GM23338 (cell line): ENCODE results near the gene GNLY. TPM values are rescaled to one million over a fixed set of nuclear protein-coding genes. Genes with fewer than 3 reads are reported as not detected.
"Not testable (repeated sequence)": the region's sequence is repeated elsewhere in the genome, so short reads cannot be mapped to it uniquely, and the experiment has no call there.

ENCODE experiments used
- ATAC-seq: fragments of 200-7000 bp; cut with Tn5 transposase; 3 replicates; pipeline ENCODE4 v1.9.1; 2020
- DNase-seq: peaks from one replicate; pipeline ENCODE4 v3.0.0-alpha.2; 2015; ENCODE audit warnings: low spot score
- H2AFZ ChIP-seq: fragments of 200-600 bp; sonication (generic); 2 replicates; pipeline ENCODE4 v1.8.0; 2016; ENCODE audit warnings: antibody characterized with exemption, mild to moderate bottlenecking, moderate library complexity
- H3F3A ChIP-seq: fragments of 200-600 bp; sonication (generic); replicated peaks from 2 replicates; pipeline ENCODE4 v1.8.0; 2017; ENCODE audit warnings: antibody characterized with exemption, mixed run types, low read depth
- H3K27ac ChIP-seq: fragments of 200-600 bp; sonication (generic); 2 replicates; pipeline ENCODE4 v1.6.1; 2016; ENCODE audit warnings: low read depth
- H3K27me3 ChIP-seq: fragments of 200-600 bp; sonication (generic); 2 replicates; pipeline ENCODE4 v1.8.0; 2016; ENCODE audit warnings: mild to moderate bottlenecking, mixed run types, moderate library complexity; ENCODE audit not compliant: insufficient read depth
- H3K36me3 ChIP-seq: fragments of 200-600 bp; sonication (generic); 2 replicates; pipeline ENCODE4 v1.8.0; 2016; ENCODE audit warnings: mild to moderate bottlenecking; ENCODE audit not compliant: insufficient read depth
- H3K4me1 ChIP-seq: fragments of 200-600 bp; sonication (generic); 2 replicates; pipeline ENCODE4 v1.8.0; 2016; ENCODE audit warnings: mild to moderate bottlenecking, moderate library complexity; ENCODE audit not compliant: insufficient read depth
- H3K4me2 ChIP-seq: fragments of 200-600 bp; sonication (generic); 2 replicates; pipeline ENCODE4 v1.7.1; 2017; ENCODE audit warnings: mixed run types
- H3K4me3 ChIP-seq: fragments of 200-600 bp; sonication (generic); 2 replicates; pipeline ENCODE4 v1.6.1; 2016; ENCODE audit warnings: mixed run types
- H3K79me2 ChIP-seq: fragments of 200-600 bp; sonication (generic); replicated peaks from 2 replicates; pipeline ENCODE4 v1.8.0; 2017; ENCODE audit warnings: mild to moderate bottlenecking; ENCODE audit not compliant: insufficient read depth
- H3K9me2 ChIP-seq: fragments of 200-600 bp; sonication (generic); 2 replicates; pipeline ENCODE4 v1.8.0; 2017; ENCODE audit not compliant: insufficient read depth
- H4K20me1 ChIP-seq: fragments of 200-600 bp; sonication (generic); replicated peaks from 2 replicates; pipeline ENCODE4 v1.8.0; 2017; ENCODE audit warnings: mild to moderate bottlenecking; ENCODE audit not compliant: insufficient read depth
- H3K27ac Mint-ChIP-seq: 2 replicates; pipeline ENCODE4 v1.8.0; 2020; ENCODE audit warnings: inconsistent platforms, mild to moderate bottlenecking, moderate library complexity, mixed read lengths
- H3K27me3 Mint-ChIP-seq: 3 replicates; pipeline ENCODE4 v1.8.0; 2022; ENCODE audit warnings: low read depth, mild to moderate bottlenecking, moderate library complexity, mixed read lengths, inconsistent platforms; ENCODE audit not compliant: insufficient read depth, poor library complexity
- H3K36me3 Mint-ChIP-seq: 3 replicates; pipeline ENCODE4 v1.8.0; 2021; ENCODE audit warnings: low read depth, mild to moderate bottlenecking, inconsistent platforms, moderate library complexity, mixed read lengths
- H3K4me1 Mint-ChIP-seq: 3 replicates; pipeline ENCODE4 v1.8.0; 2020; ENCODE audit warnings: mild to moderate bottlenecking, inconsistent platforms, mixed read lengths
- H3K4me3 Mint-ChIP-seq: 3 replicates; pipeline ENCODE4 v1.8.0; 2021; ENCODE audit warnings: moderate library complexity, mild to moderate bottlenecking, inconsistent platforms, mixed read lengths
- H3K9me3 Mint-ChIP-seq: 3 replicates; pipeline ENCODE4 v1.8.0; 2020; ENCODE audit warnings: moderate library complexity, mild to moderate bottlenecking, inconsistent platforms, mixed read lengths
- ETS1 ChIP-seq: IDR thresholded peaks from 2 replicates; pipeline ENCODE4 v1.6.1; 2016; ENCODE audit warnings: antibody characterized with exemption
- JUNB ChIP-seq: IDR thresholded peaks from one replicate; pipeline ENCODE4 v1.6.1; 2016; ENCODE audit warnings: antibody characterized with exemption; ENCODE audit not compliant: unreplicated experiment
- REST ChIP-seq: IDR thresholded peaks from one replicate; pipeline ENCODE4 v1.6.1; 2018; ENCODE audit warnings: antibody characterized with exemption; ENCODE audit not compliant: unreplicated experiment
- polyA plus RNA-seq: library from polyadenylated mRNA; unstranded; fragments of >200 nt; fragmentation: Nextera tagmentation; extraction: Ambion mirVana; gene quantifications from 2 replicates; pipeline ENCODE4 v1.2.1, GENCODE V29; 2016
- total RNA-seq: library from RNA; depleted of rRNA; stranded (reverse); fragments of >200 nt; shearing (Covaris generic); gene quantifications from 2 replicates; pipeline ENCODE4 v1.2.3, GENCODE V29; 2014
- TF ChIP-seq, protein P1 (sequence below): fragments of 250-450 bp; sonication (Bioruptor Pico); IDR thresholded peaks from 2 replicates; pipeline ENCODE4 v1.5.0; 2020; ENCODE audit warnings: mild to moderate bottlenecking, moderate library complexity

Gene GNLY
- total and polyA plus RNA-seq, 2 experiments from 2014 or later = not detected

DNA sequence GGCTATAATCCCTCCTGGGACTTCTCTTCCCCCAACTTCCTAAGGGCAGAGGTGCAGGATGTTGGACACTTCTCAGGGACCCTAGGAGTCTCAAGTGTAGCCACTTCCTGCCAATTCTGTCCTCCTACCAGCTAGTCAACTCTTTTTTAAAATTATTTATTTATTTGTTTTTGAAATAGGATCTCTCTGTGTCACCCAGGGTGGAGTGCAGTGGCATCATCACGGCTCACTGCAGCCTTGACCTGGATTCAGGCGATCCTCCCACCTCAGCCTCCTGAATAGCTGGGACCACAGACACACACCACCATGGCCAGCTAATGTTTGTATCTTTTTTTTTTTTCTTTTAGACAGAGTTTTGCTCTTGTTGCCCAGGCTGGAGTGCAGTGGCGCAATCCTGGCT, 37.7 kb upstream of the GNLY start:
- H3K4me1 Mint-ChIP-seq = peaks cover 4% of the 10 kb centered on the region; the same call in 2 of the 3 replicates
- no peak overlapping the region for H3K27ac ChIP-seq
- H3K9me2 ChIP-seq = no peaks in the 10 kb centered on the region
- peaks cover 26% of the 10 kb centered on the region for H3K36me3 Mint-ChIP-seq
- no peaks in the 10 kb centered on the region for H3F3A ChIP-seq
- H3K36me3 ChIP-seq = 0 out of 2 replicates have a peak, but pooled peaks cover 13% of the 10 kb centered on the region
- H3K4me1 ChIP-seq = peaks cover 7% of the 10 kb centered on the region; the same call in 1 of the 2 replicates
- no peaks in the 10 kb centered on the region for H3K79me2 ChIP-seq
- no peak for DNase-seq
- no peak overlapping the region for H3K27ac Mint-ChIP-seq
- no peak overlapping the region for H2AFZ ChIP-seq
- H3K9me3 Mint-ChIP-seq = no peaks in the 10 kb centered on the region
- no peaks in the 10 kb centered on the region for H3K27me3 ChIP-seq
- no peak overlapping the region for H3K4me2 ChIP-seq
- H4K20me1 ChIP-seq = peaks cover 5% of the 10 kb centered on the region; the same call in 1 of the 2 replicates
- no peak overlapping the region for H3K4me3 ChIP-seq
- no peak for ATAC-seq
- TF ChIP-seq REST (no peak), JUNB (no peak), ETS1 (no peak)
- H3K27me3 Mint-ChIP-seq = peaks cover 1% of the 10 kb centered on the region
- H3K4me3 Mint-ChIP-seq = no peak overlapping the region

DNA sequence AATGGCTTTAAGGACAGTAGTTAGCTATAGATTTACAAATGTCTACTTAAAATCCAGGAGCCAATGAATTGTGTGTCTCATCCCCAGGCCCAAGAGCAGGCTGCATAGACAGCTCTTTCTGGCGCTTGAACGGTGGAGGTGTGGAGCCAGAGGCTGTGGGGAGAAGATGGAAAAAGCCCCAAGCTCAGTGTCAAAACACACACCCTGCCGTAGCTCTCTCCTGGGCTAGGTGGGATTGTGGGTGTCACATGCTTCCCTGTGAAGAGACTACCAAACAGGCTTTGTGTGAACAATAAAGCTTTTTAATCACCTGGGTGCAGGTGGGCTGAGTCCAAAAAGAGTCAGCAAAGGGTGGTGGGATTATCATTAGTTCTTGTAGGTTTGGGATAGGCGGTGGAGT, 36.8 kb upstream of the GNLY start:
- not testable (repeated sequence) for ATAC-seq, H4K20me1 ChIP-seq, DNase-seq, H3K4me3 ChIP-seq, H3K27ac Mint-ChIP-seq, H2AFZ ChIP-seq, H3K9me3 Mint-ChIP-seq, H3K27me3 ChIP-seq, H3K4me3 Mint-ChIP-seq, H3K4me2 ChIP-seq, H3K27ac ChIP-seq, H3K27me3 Mint-ChIP-seq, H3K9me2 ChIP-seq, H3K79me2 ChIP-seq, H3K4me1 Mint-ChIP-seq, H3K4me1 ChIP-seq, H3F3A ChIP-seq
- 0 out of 2 replicates have a peak, but pooled peaks cover 11% of the 10 kb centered on the region for H3K36me3 ChIP-seq
- H3K36me3 Mint-ChIP-seq = peaks cover 20% of the 10 kb centered on the region

DNA sequence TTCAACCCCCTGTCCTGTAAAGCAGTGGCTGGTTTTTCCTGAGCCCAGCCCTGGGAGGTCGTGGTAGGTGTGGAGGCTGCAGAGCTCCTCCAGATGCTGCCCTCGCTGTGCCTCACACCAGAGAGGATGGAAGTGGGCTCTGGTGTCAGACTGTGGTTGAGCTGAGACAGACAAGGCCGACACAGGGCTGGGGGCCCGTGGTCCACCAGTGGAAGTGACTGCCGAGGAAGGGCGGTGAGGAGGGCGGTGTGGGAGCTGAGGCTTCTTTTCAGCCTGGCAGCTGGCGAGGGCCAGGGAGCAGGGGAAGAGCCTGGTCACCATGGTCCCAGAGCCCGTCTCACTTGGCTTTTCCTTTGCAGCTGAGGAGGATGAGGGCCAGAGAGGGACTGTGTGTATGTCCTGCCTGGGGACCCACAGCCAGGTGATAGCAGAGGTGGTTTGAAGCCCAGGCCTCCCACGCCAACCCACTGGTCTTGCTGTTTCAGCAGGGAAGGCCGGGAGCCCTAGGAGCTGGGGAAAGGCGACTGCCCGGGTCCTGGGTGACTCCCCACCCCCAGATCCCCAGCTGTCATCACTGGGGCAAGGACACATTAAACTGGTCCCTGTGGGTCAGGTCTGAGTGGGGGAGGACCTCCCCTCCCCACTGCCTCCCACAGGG, 34.7 kb upstream of the GNLY start:
- no peak overlapping the region for H3K4me3 ChIP-seq
- no peak overlapping the region for H3K4me3 Mint-ChIP-seq
- H3K27me3 ChIP-seq = no peaks in the 10 kb centered on the region
- H3F3A ChIP-seq = no peaks in the 10 kb centered on the region
- H3K27me3 Mint-ChIP-seq = peaks cover 12% of the 10 kb centered on the region
- peaks cover 8% of the 10 kb centered on the region; the same call in 1 of the 3 replicates for H3K36me3 Mint-ChIP-seq
- no peaks in the 10 kb centered on the region for H3K79me2 ChIP-seq
- 0 out of 2 replicates have a peak, but pooled peaks cover 3% of the 10 kb centered on the region for H3K36me3 ChIP-seq
- H3K9me3 Mint-ChIP-seq = no peaks in the 10 kb centered on the region
- TF ChIP-seq, protein P1, sequence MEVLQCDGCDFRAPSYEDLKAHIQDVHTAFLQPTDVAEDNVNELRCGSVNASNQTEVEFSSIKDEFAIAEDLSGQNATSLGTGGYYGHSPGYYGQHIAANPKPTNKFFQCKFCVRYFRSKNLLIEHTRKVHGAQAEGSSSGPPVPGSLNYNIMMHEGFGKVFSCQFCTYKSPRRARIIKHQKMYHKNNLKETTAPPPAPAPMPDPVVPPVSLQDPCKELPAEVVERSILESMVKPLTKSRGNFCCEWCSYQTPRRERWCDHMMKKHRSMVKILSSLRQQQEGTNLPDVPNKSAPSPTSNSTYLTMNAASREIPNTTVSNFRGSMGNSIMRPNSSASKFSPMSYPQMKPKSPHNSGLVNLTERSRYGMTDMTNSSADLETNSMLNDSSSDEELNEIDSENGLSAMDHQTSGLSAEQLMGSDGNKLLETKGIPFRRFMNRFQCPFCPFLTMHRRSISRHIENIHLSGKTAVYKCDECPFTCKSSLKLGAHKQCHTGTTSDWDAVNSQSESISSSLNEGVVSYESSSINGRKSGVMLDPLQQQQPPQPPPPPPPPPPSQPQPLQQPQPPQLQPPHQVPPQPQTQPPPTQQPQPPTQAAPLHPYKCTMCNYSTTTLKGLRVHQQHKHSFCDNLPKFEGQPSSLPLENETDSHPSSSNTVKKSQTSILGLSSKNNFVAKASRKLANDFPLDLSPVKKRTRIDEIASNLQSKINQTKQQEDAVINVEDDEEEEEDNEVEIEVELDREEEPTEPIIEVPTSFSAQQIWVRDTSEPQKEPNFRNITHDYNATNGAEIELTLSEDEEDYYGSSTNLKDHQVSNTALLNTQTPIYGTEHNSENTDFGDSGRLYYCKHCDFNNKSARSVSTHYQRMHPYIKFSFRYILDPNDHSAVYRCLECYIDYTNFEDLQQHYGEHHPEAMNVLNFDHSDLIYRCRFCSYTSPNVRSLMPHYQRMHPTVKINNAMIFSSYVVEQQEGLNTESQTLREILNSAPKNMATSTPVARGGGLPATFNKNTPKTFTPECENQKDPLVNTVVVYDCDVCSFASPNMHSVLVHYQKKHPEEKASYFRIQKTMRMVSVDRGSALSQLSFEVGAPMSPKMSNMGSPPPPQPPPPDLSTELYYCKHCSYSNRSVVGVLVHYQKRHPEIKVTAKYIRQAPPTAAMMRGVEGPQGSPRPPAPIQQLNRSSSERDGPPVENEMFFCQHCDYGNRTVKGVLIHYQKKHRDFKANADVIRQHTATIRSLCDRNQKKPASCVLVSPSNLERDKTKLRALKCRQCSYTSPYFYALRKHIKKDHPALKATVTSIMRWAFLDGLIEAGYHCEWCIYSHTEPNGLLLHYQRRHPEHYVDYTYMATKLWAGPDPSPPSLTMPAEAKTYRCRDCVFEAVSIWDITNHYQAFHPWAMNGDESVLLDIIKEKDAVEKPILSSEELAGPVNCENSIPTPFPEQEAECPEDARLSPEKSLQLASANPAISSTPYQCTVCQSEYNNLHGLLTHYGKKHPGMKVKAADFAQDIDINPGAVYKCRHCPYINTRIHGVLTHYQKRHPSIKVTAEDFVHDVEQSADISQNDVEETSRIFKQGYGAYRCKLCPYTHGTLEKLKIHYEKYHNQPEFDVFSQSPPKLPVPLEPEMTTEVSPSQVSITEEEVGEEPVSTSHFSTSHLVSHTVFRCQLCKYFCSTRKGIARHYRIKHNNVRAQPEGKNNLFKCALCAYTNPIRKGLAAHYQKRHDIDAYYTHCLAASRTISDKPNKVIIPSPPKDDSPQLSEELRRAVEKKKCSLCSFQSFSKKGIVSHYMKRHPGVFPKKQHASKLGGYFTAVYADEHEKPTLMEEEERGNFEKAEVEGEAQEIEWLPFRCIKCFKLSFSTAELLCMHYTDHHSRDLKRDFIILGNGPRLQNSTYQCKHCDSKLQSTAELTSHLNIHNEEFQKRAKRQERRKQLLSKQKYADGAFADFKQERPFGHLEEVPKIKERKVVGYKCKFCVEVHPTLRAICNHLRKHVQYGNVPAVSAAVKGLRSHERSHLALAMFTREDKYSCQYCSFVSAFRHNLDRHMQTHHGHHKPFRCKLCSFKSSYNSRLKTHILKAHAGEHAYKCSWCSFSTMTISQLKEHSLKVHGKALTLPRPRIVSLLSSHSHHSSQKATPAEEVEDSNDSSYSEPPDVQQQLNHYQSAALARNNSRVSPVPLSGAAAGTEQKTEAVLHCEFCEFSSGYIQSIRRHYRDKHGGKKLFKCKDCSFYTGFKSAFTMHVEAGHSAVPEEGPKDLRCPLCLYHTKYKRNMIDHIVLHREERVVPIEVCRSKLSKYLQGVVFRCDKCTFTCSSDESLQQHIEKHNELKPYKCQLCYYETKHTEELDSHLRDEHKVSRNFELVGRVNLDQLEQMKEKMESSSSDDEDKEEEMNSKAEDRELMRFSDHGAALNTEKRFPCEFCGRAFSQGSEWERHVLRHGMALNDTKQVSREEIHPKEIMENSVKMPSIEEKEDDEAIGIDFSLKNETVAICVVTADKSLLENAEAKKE (CRISPR knock-in tag) = no peak
- no peak for TF ChIP-seq JUNB
- no peaks in the 10 kb centered on the region for H4K20me1 ChIP-seq
- no peak overlapping the region for H2AFZ ChIP-seq
- H3K27ac ChIP-seq = no peak overlapping the region
- ATAC-seq = no peak
- H3K4me1 ChIP-seq = no peaks in the 10 kb centered on the region
- DNase-seq = no peak
- H3K4me1 Mint-ChIP-seq = no peaks in the 10 kb centered on the region
- no peak overlapping the region for H3K27ac Mint-ChIP-seq
- H3K9me2 ChIP-seq = no peaks in the 10 kb centered on the region
- no peak overlapping the region for H3K4me2 ChIP-seq
